Smooth muscle cell (in vitro differentiated cells): ENCODE measurements around the gene ACADSB. TPM values are rescaled to one million over a fixed set of nuclear protein-coding genes. Genes with fewer than 3 reads are reported as not detected.

Experiments
- DNase-seq: peaks from one replicate; lab custom pipeline; 2025; ENCODE audit not compliant: unreplicated experiment; lab: John Stamatoyannopoulos, UW
- H2AFZ ChIP-seq: fragments of 200-600 bp; sonication (generic); 2 replicates; pipeline ENCODE4 v1.6.0; 2016; ENCODE audit warnings: antibody characterized with exemption, low read depth, mild to moderate bottlenecking
- H3F3A ChIP-seq: fragments of 200-600 bp; sonication (generic); 2 replicates; pipeline ENCODE4 v1.6.0; 2017; ENCODE audit warnings: antibody characterized with exemption, low read depth
- H3K27ac ChIP-seq: fragments of 200-600 bp; sonication (generic); 2 replicates; pipeline ENCODE4 v1.5.1; 2016; ENCODE audit warnings: low read depth, mild to moderate bottlenecking
- H3K27me3 ChIP-seq: fragments of 200-600 bp; sonication (generic); 2 replicates; pipeline ENCODE4 v1.6.1; 2016; ENCODE audit warnings: low read depth, mild to moderate bottlenecking
- H3K36me3 ChIP-seq: fragments of 200-600 bp; sonication (generic); 2 replicates; pipeline ENCODE4 v1.5.1; 2016; ENCODE audit warnings: low read depth
- H3K4me1 ChIP-seq: fragments of 200-600 bp; sonication (generic); 2 replicates; pipeline ENCODE4 v1.5.1; 2016; ENCODE audit warnings: low read depth
- H3K4me2 ChIP-seq: fragments of 200-600 bp; sonication (generic); 2 replicates; pipeline ENCODE4 v1.6.0; 2016; ENCODE audit warnings: mild to moderate bottlenecking
- H3K4me3 ChIP-seq: fragments of 200-600 bp; sonication (generic); 2 replicates; pipeline ENCODE4 v1.5.1; 2016; ENCODE audit warnings: mild to moderate bottlenecking
- H3K79me2 ChIP-seq: fragments of 200-600 bp; sonication (generic); 2 replicates; pipeline ENCODE4 v1.6.0; 2016; ENCODE audit warnings: low read depth, mild to moderate bottlenecking
- H3K9ac ChIP-seq: fragments of 200-600 bp; sonication (generic); 2 replicates; pipeline ENCODE4 v1.6.0; 2016; ENCODE audit warnings: low read depth
- H3K9me3 ChIP-seq: fragments of 200-600 bp; sonication (generic); replicated peaks from 2 replicates; pipeline ENCODE4 v1.5.1; 2016; ENCODE audit warnings: low read depth
- H4K20me1 ChIP-seq: fragments of 200-600 bp; sonication (generic); 2 replicates; pipeline ENCODE4 v1.6.0; 2016; ENCODE audit warnings: low read depth
- CTCF ChIP-seq: fragments of 200-600 bp; sonication (generic); IDR thresholded peaks from 2 replicates; pipeline ENCODE4 v1.5.1; 2017; ENCODE audit warnings: borderline replicate concordance, mild to moderate bottlenecking, antibody characterized with exemption; ENCODE audit not compliant: insufficient read depth, poor library complexity, severe bottlenecking
- WGBS: methylation state at CpG from one replicate; pipeline ENCODE4 v1.1.7; 2016; ENCODE audit warnings: low lambda C conversion rate; 5-methylcytosine and 5-hydroxymethylcytosine counted together
- polyA plus RNA-seq: library from polyadenylated mRNA; unstranded; fragments of >200 nt; fragmentation: Nextera tagmentation; extraction: Ambion mirVana; gene quantifications from 2 replicates; pipeline ENCODE4 v1.2.1, GENCODE V29; 2016
- total RNA-seq: library from RNA; depleted of rRNA; stranded (reverse); fragments of >200 nt; gene quantifications from 2 replicates; pipeline ENCODE4 v1.2.3, GENCODE V29; 2014

The ACADSB gene
- 3.2 and 3.6 TPM in 2 replicates for total RNA-seq
- 2.9 and 6.1 TPM in 2 replicates for polyA plus RNA-seq

- TF ChIP-seq CTCF = no peak
- H3K9ac ChIP-seq = peak within 1 kb of the TSS; percentile 96
Measured at GRCh38 chr10:123008355-123009104, at the start of gene ACADSB, which contains the start of gene IKZF5. Gene ACADSB (plus strand): TSS chr10:123009006. CDS start chr10:123009030, 24 bp downstream. Gene IKZF5 (minus strand): TSS chr10:123008795. CDS start chr10:122998625, 10,170 bp downstream.

GRCh38 chr10:122962405-122962804, 46.4 kb upstream of the ACADSB start:
- DNase-seq = no peak
- no peaks in the 10 kb centered on the region for H3K4me1 ChIP-seq
- no peaks in the 10 kb centered on the region for H3K79me2 ChIP-seq
- H3K27me3 ChIP-seq = no peaks in the 10 kb centered on the region
- no peak overlapping the region for H3K4me3 ChIP-seq
- no peak overlapping the region for H3K27ac ChIP-seq
- no peaks in the 10 kb centered on the region for H4K20me1 ChIP-seq
- no peaks in the 10 kb centered on the region for H3F3A ChIP-seq
- no peaks in the 10 kb centered on the region for H3K36me3 ChIP-seq
- H3K4me2 ChIP-seq = no peak overlapping the region
- peaks cover 3% of the 10 kb centered on the region for H3K9me3 ChIP-seq
- no peak overlapping the region for H2AFZ ChIP-seq
- WGBS = 49% methylated on average over 3 of the region's 3 CpGs
- TF ChIP-seq CTCF = no peak
- H3K9ac ChIP-seq = no peak overlapping the region

More at GRCh38 chr10:123008355-123009104, at the start of gene ACADSB, which contains the start of gene IKZF5:
- Histone ChIP-seq H3K9me3 (no peaks in the 10 kb centered on the region), H3K79me2 (peaks cover 49% of the 10 kb centered on the region), H3K36me3 (no peaks in the 10 kb centered on the region), H3K27me3 (no peaks in the 10 kb centered on the region), H3K4me2 (peak within 1 kb of the TSS; percentile 95), H3K4me3 (peak within 1 kb of the TSS; percentile 92), H3K27ac (peak within 1 kb of the TSS; percentile 87), H2AFZ (peak within 1 kb of the TSS; percentile 95), H4K20me1 (peaks cover 40% of the 10 kb centered on the region), H3F3A (no peaks in the 10 kb centered on the region), H3K4me1 (peaks cover 8% of the 10 kb centered on the region)
- DNase-seq = peak; percentile 90
- under 1% methylated on average over 65 of the region's 68 CpGs for WGBS

DNA sequence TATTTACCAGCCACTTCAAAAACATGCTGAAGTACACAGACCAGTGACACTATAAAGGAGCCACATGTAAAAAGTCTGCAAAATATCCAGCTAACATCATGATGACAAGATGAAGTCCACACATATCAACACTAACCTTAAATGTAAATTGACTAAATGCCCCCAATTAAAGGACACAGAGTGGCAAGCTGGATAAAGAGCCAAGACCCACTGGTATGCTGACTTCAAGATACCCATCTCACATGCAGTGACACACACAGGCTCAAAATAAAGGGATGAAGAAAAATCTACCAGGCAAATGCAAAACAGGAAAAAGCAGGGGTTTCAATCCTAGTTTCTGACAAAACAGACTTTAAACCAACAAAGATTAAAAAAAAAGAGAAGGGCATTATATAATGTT, 41.9 kb upstream of the ACADSB start:
- Histone ChIP-seq H3K4me3 (no peak overlapping the region), H3K79me2 (no peaks in the 10 kb centered on the region), H3K4me1 (no peaks in the 10 kb centered on the region), H3K9ac (no peak overlapping the region), H3K9me3 (peaks cover 3% of the 10 kb centered on the region), H3K27me3 (no peaks in the 10 kb centered on the region), H3K27ac (no peak overlapping the region), H3F3A (no peaks in the 10 kb centered on the region), H2AFZ (no peak overlapping the region), H3K36me3 (no peaks in the 10 kb centered on the region), H3K4me2 (no peak overlapping the region), H4K20me1 (no peaks in the 10 kb centered on the region)
- TF ChIP-seq CTCF = no peak
- no peak for DNase-seq
